GM12891 (cell line): Measurements from ENCODE around the gene GIPR.

Experiments
- DNase-seq: peaks from one replicate; pipeline ENCODE4 v3.0.0; 2011; ENCODE audit warnings: low spot score; ENCODE audit not compliant: insufficient read length
- FAIRE-seq: peaks from 2 replicates; lab custom pipeline; 2011; peaks lifted over from hg19 to GRCh38; lab: Jason Lieb, UNC
- PAX5 ChIP-seq: IDR thresholded peaks from 2 replicates; pipeline ENCODE4 v1.6.1; 2011; ENCODE audit warnings: low read length, moderate library complexity, mild to moderate bottlenecking; ENCODE audit not compliant: insufficient read depth, severe bottlenecking
- POLR2A ChIP-seq: IDR thresholded peaks from 2 replicates; pipeline ENCODE4 v1.6.1; 2011; ENCODE audit warnings: low read depth, low read length, control low read depth
- POLR2AphosphoS5 ChIP-seq: IDR thresholded peaks from 2 replicates; pipeline ENCODE4 v1.6.1; 2011; ENCODE audit warnings: low read depth, low read length, control low read depth
- POU2F2 ChIP-seq: IDR thresholded peaks from 2 replicates; pipeline ENCODE4 v1.6.1; 2011; ENCODE audit warnings: low read depth, mild to moderate bottlenecking, control low read depth, low read length, moderate library complexity
- SPI1 ChIP-seq: IDR thresholded peaks from 2 replicates; pipeline ENCODE4 v1.6.1; 2011; ENCODE audit warnings: low read depth, low read length, control low read depth
- TAF1 ChIP-seq: IDR thresholded peaks from 2 replicates; pipeline ENCODE4 v1.6.1; 2011; ENCODE audit warnings: low read depth, low read length, control low read depth

The GIPR gene

GRCh38 chr19:45636902-45637301, 31.1 kb upstream of the GIPR start:
- DNase-seq (no peak), FAIRE-seq (no peak)
- TF ChIP-seq POLR2AphosphoS5 (no peak), TAF1 (no peak)

- TF ChIP-seq PAX5, result no peak
- TF ChIP-seq POLR2A, result no peak
- no peak for TF ChIP-seq POLR2AphosphoS5
- no peak for TF ChIP-seq SPI1
- TF ChIP-seq TAF1, result no peak
- no peak for TF ChIP-seq POU2F2
- FAIRE-seq, result no peak
- DNase-seq, result no peak
Measured at GRCh38 chr19:45637890-45638667, 29.9 kb upstream of the GIPR start.

GRCh38 chr19:45638930-45639729, 28.9 kb upstream of the GIPR start, which contains the start of gene EML2:
Gene EML2, minus strand, starts transcription at chr19:45639397. Its CDS starts 21 bp downstream, at chr19:45639376.
- DNase-seq (no peak), FAIRE-seq (peak; percentile 51)
- TF ChIP-seq POU2F2 (no peak; the same call in 1 of the 2 replicates), POLR2A (peak; percentile 55; the same call in 1 of the 2 replicates)

- TF ChIP-seq SPI1 (no peak), POU2F2 (no peak), TAF1 (no peak), POLR2A (no peak), POLR2AphosphoS5 (no peak), PAX5 (no peak)
- FAIRE-seq (no peak), DNase-seq (no peak)
Measured at GRCh38 chr19:45640849-45641273, 27.2 kb upstream of the GIPR start.

DNA sequence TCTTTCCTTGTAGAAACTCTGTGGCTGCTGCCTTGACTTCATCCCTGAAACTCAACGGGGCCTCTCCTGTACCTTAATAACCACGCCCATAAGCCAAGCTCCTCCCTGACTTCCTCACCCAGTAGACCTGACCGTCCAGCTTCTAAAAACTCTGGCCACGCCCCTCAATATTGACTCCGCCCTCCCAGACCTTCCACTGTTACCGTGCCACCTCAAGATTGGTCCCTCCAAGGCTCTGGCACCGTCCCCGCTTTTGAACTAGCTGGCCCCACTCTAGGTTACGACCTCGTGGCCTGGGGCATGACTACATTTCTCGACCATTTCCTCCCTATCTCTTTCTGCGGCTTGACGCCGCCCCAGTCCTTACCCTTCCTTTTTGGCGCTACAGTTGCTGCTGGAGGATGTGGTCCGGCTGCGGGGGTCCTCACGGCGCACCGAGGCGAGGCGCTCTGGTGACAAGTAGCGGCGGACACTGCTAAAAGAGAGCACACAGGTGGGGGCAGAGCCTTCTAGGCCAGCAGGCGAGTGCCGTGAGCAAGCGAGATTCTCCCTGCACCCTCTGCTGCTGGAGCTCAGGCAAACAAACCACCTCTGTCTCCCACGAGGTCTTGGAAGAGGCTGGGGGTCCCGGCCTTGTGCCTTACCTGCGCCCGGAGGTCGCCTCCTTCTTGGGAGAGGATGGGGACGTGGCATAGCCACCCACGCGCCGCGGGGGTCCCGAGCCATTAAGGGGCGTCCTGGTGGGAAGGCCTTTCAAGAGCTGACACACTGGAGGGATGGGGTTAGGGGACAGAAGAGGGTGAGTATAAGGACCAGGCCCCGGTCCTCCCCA, 26.5 kb upstream of the GIPR start:
- TF ChIP-seq SPI1 (peak; percentile 73), POU2F2 (no peak), TAF1 (no peak), POLR2A (0 out of 2 replicates have a peak, but pooled peaks have one; percentile 23), PAX5 (no peak)
- peak; percentile 76 for DNase-seq
- FAIRE-seq, result peak; percentile 85

DNA sequence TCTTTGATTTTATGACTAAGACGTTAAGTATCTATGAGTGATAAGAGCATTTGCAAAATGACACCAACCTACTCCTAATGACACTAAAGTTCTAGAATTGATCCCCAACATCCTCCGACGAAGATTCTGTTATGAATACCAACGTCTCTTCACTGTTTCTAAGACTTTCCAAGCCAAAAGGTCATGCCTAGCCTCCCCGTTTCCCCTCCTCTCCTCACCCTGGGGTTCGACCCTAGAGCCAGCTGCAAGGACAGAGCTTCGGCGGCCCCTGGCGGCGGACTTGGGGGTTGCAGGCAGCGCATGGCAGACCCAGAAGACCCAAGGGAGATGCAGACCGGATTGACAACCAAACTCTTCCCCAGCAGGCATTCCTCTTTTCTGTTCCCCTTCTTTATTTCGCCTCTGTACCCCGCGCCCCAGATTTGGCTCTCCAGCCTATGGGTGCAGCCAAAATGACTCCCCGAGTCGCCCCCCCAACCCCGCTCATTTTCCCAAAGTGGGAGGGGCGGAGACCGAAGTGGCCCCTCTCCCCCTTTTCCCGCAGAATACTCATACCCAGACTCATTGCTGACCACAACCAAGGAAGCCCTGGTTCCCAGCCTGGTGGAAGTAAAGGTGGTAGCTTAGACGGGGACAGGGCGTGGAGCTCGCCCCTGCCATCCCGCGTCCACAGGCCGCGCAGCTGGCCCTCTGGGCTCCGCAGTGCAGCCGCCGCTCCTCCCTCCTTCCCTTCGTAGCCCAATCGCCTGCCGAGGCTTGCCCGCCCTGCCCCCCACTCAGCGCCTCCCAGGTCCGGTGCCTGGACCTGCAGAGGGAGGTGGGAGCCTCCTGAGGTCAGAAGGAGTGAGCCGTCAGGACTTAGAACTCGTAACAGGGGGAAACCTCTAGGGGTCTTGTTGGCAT, 24.7 kb upstream of the GIPR start:
- TF ChIP-seq TAF1 (no peak), SPI1 (no peak), POLR2AphosphoS5 (no peak), POLR2A (no peak), PAX5 (no peak), POU2F2 (no peak)
- peak; percentile 74 for DNase-seq
- FAIRE-seq, result peak; percentile 90

GRCh38 chr19:45643927-45644771, 23.9 kb upstream of the GIPR start:
- no peak for FAIRE-seq
- no peak for TF ChIP-seq POLR2AphosphoS5
- TF ChIP-seq SPI1, result no peak
- TF ChIP-seq PAX5, result no peak
- TF ChIP-seq POLR2A, result no peak
- no peak for TF ChIP-seq TAF1
- no peak for TF ChIP-seq POU2F2
- no peak for DNase-seq

GRCh38 chr19:45645068-45645630, 22.9 kb upstream of the GIPR start:
- TF ChIP-seq POLR2AphosphoS5 (no peak), SPI1 (no peak), PAX5 (no peak), TAF1 (no peak), POU2F2 (no peak), POLR2A (no peak)
- FAIRE-seq (no peak), DNase-seq (no peak)
